GM23338 (cell line): ENCODE results near the gene FKBP8.

Experiments
- CREB1 ChIP-seq: fragments of 250-450 bp; sonication (Bioruptor Pico); IDR thresholded peaks from 2 replicates; pipeline ENCODE4 v1.5.0; 2020; ENCODE audit warnings: low read depth, mild to moderate bottlenecking, moderate library complexity
- CTCF ChIP-seq, 2 experiments: fragments of 200-600 bp in 1 of 2; sonication (generic) in 1 of 2; conservative IDR thresholded peaks; 2 replicates each; pipeline versions ENCODE4 v1.5.1 to v1.6.1; 2016 to 2017; ENCODE audit warnings: antibody characterized with exemption in 2 of 2, low read depth in 2 of 2, mild to moderate bottlenecking in 2 of 2, moderate library complexity in 1 of 2
- ETS1 ChIP-seq: IDR thresholded peaks from 2 replicates; pipeline ENCODE4 v1.6.1; 2016; ENCODE audit warnings: antibody characterized with exemption
- EZH2 ChIP-seq: fragments of 200-600 bp; sonication (generic); IDR thresholded peaks from one replicate; pipeline ENCODE4 v1.8.0; 2017; ENCODE audit warnings: antibody characterized with exemption, mild to moderate bottlenecking, low read depth; ENCODE audit not compliant: unreplicated experiment
- EZH2phosphoT487 ChIP-seq: fragments of 200-600 bp; sonication (generic); IDR thresholded peaks from one replicate; pipeline ENCODE4 v1.8.1; 2018; ENCODE audit warnings: antibody characterized with exemption; ENCODE audit not compliant: unreplicated experiment
- JUNB ChIP-seq: IDR thresholded peaks from one replicate; pipeline ENCODE4 v1.6.1; 2016; ENCODE audit warnings: antibody characterized with exemption; ENCODE audit not compliant: unreplicated experiment
- NANOG ChIP-seq: IDR thresholded peaks from 2 replicates; pipeline ENCODE4 v1.6.1; 2016; ENCODE audit warnings: antibody characterized with exemption, borderline replicate concordance
- POLR2AphosphoS5 ChIP-seq: IDR thresholded peaks from 2 replicates; pipeline ENCODE4 v1.6.1; 2016; ENCODE audit warnings: antibody characterized with exemption, low read depth
- REST ChIP-seq: IDR thresholded peaks from one replicate; pipeline ENCODE4 v1.6.1; 2018; ENCODE audit warnings: antibody characterized with exemption; ENCODE audit not compliant: unreplicated experiment
- ZNF331 ChIP-seq: fragments of 250-450 bp; sonication (Bioruptor Pico); IDR thresholded peaks from 2 replicates; pipeline ENCODE4 v1.5.0; 2020; ENCODE audit warnings: low read depth, mild to moderate bottlenecking, moderate library complexity

GRCh38 chr19:18539372-18539771 is 4.0 kb downstream of the FKBP8 start:
- no peak for TF ChIP-seq CTCF (conservative IDR thresholded peaks at IDR 0.05; ENCODE audit: low read depth in 2 of 2)
- no peak for TF ChIP-seq EZH2
- no peak for TF ChIP-seq POLR2AphosphoS5
- no peak for TF ChIP-seq REST
- no peak for TF ChIP-seq JUNB
- no peak for TF ChIP-seq ZNF331
- no peak for TF ChIP-seq NANOG
- TF ChIP-seq CREB1 (CRISPR knock-in tag) = no peak
- no peak for TF ChIP-seq EZH2phosphoT487
- no peak for TF ChIP-seq ETS1
